GM19240 (cell line): ENCODE measurements around the gene CACNA1C.

Experiments
- DNase-seq: peaks from one replicate; pipeline ENCODE4 v3.0.0; 2011; ENCODE audit warnings: low spot score; ENCODE audit not compliant: insufficient read length

Gene CACNA1C

DNA sequence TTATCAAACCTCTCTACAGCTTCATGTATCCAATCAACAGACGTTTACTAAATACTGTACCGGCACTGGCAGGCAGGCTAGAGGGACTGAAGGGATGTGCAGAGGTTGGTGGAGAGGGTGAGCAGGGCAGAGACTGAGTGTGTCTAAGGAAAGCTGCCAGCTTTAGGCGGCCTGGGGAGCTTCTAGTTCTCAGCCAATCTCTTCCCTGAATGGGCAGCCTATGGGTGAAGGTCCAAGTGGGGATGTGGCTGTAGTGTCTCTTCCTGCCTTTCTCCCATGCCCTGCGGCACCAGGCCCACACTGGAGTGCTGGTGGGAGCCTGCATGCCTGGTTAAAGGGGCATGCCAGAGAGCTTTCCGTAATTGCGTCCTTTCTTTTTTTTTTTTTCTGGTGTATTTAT, 239.8 kb downstream of the CACNA1C start:
- DNase-seq, result no peak

DNA sequence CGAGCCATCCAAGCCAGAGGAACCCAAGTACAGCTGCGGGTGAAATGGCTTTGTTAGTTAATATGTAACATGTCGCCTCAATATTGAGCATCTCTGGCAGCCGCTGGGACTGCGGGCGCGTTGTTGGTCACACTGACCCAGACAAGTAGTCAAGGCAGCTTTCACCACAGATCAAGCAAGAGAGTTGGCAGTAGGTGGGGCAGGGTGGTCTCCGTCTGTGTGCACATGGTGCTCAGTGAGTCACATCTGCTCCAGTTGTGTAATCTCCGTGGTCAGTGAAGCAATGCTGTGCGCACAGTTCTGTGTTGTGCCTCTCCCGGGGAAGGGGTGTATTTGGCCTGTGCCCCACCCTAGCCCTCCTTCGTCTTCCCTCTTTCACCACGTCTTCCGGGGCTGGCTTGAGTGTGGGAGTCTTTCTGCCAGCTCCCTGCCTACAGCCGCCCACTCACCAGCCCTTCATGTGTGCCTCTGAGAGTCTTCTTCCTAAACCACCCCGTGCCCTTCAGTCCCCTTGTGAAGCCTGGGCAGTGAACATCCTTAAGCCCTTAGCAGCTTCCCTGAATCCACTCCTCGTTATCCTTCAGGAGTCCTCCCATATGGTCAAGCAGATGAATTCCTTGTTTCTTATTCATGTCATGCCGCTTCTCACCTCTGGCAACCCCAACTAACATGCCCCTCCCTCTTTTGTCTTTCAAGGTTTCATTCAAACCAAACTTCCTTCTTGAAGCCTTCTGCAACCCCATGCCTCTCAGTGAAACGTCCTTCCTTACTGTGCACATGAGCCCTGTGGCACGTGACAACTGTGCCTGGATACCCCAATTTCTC, 242.1 kb downstream of the CACNA1C start:
- no peak for DNase-seq

DNA sequence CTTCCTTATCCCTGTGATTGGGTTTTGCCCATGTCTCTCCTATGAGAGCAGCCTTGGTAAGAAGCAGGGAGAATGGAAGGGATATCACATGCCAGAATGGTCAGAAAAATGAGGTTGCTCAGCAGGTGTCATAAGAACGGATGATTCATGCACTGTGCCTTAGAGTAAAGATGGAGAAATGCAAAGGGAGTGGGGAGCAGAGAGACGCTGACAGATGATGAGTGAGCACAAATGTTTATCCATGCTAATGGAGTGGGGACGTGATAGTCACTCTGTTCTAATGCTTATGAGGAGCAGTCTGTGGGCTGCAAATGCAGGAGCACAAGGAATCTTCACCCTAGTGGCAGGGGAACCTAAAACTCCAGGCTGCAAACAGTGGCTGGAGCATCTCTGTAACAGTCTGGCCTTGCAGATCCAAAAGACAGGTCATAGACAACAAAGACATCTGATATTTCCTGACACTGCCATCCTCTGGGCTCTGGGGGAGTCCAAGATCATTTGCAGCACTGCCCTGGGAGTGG, 243.2 kb downstream of the CACNA1C start:
- DNase-seq, result no peak

DNA sequence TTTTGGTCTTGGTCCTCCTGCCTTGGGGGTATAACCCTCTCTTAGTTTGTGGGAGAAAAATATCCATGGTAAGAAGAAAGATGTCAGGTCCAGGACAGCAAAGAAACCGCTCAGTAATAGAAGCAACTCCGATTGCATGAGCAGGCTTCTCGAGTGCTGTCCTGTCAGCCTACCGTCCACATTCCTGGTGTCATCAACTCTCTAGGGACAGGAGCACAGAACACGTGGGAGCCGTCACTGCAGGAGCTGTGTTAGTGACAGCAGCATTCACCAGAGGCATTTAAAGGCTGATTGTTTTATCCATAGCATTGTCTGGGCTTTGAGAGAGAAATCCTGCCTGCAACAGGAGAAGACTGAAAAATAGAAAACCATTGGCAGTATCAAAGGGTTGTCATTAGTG, 244.2 kb downstream of the CACNA1C start:
- no peak for DNase-seq

DNA sequence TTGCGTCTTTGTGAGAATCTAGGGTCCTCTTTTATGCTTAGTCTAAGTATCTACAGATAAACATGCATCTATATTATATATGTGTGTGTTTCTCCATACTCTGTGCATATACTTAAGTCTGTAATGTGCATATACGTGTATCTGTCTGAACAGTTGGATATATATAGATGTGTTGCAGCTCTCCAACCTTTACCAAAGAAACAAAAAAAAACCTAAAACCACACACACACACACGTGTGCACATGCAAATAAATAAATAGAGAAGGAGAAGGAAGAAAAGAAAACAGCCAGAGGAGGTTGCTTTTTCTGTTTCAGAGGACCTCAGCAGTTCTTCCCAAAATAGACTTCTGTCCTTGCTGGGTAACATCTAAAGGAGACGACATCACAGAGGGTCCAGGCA, 244.9 kb downstream of the CACNA1C start:
- no peak for DNase-seq

DNA sequence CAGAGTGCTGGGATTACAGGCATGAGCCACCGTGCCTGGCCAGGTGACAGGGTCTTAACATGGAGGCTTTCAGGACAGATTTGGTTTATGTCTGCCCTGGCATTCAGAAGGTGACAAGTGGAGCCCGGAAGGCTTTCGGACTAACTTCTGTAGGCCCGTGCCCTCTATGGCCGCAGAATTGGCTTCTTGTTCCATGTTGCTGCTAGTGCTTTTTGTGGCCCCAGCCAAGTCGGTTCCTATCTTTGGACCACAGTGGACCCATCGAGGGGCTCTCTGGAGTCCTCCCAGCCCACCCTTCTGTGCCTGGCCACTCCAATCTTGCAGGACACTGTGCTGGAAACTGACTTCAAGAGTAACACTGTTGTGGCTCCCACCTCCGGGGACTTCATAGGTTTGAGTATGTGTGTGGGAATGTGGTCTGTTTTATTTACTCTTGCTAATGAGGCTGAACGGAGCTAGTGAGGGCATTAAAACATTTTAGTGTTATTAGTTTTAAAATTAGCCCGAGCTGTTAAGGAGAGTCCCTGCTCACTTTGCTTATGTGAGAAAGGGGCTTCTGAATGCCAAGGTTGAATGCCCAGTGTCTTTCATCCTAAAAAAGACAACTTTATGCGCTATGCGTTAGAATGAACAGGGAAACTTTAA, 245.9 kb downstream of the CACNA1C start:
- no peak for DNase-seq

DNA sequence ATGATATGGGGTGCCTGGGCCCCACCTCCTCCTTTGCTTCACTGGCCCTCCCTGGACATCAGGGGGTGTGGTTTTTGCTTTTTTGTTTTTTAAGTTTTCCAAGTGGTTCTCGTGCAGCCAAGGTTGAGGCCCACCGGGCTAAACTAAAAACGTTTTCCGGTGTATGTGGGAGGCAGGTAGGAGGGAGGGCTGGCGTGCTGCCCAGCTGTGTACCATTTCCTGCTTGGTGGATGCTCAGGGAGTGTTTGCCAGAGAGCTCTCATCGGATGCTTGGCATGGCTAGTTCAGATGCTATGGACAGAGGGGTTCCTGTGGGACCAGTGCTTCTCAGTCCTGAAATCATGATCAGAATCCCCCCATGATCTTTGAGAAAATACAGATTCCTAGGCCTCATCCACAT, 246.4 kb downstream of the CACNA1C start:
- DNase-seq, result no peak

DNA sequence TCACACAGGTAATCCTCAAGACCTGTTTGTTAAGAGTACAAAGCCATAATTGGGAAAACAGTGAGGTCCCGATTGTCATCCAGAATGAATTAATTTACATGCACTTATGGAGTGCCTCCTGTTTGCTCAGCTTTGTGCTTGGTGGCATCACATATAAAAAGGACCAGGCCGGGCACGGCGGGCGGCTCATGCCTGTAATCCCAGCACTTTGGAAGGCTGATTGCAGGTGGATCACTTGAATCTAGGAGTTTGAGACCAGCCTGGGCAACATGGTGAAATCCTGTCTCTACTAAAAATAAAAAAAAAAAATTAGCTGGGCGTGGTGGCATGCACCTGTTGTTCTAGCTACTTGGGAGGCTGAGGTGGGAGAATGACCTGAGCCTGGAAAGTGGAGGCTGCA, 247.4 kb downstream of the CACNA1C start:
- DNase-seq, result no peak

DNA sequence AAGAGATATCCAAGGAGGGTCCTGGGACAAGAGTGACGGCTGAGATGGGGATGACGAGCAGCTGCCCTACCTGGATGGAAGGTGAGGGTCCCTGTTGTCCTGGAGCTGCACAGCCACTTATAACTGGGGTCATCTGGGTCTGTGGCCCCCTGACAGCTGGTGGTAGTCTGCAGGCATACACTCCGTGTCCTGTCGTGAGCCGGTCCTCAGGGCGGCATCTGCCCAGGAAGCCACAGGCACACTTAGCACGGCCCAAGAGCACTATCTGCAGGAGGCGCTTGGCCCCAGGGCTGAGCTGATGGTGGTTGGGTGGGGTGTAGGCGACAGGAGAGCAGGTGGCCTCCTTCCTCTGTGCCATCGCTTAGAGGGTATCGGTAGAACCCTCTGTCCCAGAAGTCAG, 248.1 kb downstream of the CACNA1C start:
- no peak for DNase-seq

DNA sequence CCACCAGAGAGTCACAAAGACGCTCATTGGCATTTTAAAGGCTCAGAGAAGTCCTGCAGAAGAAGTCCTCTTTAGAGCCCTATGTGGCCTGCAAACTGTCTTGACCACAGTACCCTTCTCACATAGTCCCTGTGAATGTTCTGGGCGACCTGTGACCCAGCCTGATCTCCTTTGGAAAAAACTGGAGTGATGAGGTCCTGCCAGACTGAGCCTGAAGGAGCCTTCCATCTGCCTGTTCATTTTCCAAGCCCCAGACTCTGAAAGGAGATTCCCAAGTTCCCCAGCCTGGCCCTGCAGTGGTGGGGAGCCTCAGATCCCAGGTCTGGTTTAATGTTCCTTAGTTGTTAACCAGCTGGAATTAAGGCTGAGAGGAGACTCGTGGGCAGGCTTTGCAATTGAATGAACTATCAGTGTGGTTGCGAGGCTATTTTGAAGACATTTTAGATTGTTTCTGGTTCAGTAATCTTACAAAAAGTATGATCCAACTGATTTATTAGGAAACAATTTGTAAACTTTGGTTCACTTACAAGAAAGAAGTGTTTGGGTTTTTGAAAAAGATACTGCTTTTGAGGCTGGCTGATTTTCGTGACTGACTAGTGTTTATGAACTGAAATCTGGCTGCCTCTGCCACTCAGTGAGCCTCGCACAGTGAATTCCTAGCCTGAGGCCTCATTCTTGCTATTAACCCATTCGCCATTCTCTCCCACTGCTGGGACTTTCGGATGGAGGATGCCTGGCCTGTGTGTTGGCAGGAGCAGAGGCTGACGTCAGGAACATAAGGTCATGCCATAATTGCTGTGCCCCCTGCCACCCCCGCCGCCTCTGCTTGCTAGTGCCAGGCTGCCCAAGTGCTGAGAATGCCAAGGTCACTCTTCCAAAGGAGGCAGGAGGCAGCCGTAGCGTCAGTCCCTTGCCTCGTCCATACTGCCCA, 249.0 kb downstream of the CACNA1C start:
- no peak for DNase-seq

DNA sequence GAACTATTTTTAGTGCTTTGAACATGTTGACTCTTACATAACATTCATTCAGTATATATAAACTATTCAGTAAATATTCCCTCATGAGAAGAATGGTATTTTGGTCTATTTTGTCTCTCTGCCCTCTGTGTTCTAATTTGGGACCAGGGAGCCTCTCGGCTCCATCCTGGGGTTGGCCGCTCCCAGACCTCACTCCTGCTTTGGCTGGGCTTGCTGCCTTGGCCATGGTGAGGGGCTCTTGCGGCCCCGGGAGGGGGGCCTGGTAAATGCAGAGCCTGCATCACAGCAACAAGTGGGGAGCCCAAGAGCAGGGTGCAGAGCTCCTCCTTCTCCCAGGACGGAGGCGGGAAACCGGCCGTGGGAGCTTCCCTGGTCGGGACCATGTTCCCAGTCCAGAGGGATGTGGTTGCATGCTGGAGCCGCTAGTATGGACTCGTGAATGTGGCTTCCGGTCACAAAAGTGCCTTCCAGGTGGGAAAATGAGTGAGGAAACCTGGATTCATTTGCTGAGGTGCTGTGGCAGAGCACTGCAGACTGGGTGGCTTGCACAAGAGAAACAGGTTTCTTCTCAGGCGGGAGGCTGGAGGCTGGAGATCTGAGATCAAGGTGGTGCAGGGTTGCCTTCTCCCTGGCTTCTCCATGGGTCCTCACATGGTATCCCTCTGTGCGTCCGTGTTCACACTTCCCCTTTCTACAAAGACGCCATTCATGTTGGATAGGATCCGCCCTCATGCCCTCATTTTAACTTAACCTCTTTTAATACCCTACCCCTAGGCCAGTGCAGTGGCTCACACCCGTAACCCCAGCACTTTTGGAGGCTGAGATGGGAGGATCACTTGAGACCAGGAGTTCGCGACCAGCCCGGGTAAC, 250.2 kb downstream of the CACNA1C start:
- no peak for DNase-seq

DNA sequence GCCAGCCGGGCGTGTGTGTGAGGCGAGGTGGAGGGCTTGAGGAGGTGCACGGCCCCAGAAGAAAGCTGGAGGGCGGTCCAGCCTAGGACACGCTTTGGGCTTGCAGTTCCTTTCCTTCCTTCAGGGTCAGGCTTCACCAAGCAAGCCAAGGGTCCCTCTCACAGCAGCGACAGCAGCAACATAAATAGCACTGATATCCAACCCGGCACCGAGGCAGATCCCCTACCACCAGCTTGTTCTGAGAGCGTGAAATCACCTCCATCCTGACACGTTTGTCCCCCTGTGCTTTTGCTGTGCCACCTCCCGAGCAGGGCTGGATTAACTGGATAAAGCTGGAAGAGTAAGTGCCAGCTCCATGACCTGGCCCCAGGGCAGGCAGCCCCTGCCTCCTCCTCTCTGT, 251.4 kb downstream of the CACNA1C start:
- no peak for DNase-seq

DNA sequence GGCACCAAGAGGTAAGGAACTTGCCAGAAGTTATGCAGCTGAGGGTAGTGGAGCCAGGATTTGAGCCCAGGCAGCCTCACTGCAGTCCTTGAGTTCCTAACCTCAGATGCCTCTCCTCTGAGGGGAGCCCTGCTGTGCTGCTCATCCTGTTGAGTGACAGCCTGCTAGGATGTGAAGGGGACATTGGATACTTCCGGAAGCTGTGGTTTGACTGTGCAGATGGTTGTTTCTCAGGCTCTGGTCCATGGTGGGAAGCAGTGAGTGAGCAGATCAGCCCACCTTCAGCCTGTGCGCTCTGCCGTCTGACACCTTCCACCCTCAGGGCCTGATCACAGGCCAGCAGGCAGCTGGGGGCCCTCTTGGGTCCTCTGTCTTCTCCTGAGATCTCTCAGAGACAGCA, 253.2 kb downstream of the CACNA1C start:
- no peak for DNase-seq

DNA sequence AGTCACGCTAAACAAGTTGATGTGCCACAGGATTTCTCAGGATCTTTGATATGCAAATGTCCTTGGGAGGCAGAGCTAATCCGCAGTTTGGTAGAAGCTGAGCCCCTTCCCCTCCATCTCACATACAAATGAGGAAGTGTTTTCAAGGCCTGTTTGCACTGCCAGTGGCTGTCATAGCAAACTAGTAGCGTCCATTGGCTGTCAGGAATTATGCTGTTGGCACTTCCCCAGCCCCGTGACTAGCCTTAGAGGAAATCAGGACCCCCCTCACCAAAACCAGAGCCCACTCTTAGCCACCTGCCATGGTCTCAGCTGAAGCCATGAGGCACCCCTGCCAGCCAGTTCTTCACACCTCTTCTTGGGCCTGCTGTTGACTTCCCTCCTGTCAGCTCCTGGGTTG, 253.9 kb downstream of the CACNA1C start:
- DNase-seq, result no peak

DNA sequence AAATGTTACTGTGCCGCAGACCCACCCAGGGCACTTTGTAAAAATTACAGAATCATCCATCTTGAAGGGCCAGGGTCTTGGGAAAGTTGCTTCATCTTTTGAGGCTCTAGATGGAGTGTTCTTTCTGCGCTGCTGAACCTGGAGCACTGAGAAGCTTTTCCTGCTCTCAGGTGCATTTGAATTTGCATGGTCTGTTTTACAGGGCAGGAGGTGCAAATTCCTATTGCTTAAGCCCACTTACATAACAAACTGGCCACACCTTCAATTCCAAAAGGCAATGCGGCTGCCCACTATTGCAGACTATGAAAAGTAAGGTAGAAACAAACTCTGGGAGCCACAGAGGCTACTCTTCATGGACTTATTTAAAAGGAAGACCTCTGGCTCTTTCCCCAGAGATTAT, 254.8 kb downstream of the CACNA1C start:
- no peak for DNase-seq

DNA sequence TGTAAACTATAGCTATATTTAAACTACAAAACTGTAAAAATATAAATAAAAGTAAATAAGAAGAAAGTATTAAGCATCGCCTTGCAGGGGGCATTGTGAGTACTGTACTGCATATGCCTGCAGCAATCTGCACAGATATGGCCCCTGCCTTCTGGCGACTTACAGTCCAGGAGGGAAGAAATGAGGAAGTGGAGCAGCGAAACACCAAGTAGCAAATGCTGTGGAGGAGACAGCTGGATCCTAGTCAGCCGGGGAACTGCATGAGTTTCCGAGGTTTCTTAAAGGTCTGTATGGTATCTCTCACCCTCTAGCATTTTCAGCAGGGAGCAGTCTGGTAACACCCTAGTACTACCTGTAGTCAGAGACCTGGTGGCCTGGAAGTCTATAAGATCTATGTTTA, 256.9 kb downstream of the CACNA1C start:
- no peak for DNase-seq

DNA sequence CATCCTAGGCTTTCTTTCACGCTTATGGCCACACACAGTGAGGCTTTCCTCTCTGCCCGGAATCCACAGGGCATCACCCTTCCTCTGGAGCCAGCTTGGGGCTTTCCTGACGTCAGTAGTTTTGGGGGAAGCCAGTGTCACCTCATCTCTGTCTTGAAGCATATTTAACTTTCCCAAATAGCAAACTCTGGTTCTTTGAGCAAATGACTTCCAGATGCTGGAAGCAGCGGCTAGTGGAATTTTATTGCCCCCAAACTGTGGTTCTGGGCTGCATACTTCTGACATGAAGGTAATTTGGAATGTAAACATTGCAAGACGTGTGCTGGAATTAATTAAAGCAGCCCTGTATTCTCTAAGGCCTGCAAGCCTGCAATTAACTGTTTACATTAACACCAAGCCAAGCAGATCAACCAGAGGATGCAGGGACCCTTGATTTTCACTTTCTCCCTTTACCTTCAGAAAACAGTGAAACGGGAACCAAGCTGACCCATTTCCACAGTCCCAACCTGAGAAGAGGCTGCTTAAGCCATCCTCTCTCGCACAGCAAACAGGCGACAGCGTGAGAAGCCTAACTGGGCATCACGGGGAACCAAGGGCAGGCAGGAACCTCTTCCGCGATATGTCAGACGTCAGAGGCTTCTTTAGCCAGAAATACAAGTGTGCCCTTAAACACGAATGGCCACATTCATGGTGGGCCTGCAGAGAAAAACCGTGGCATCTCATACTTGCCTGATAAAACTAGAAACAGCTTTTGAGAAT, 258.4 kb downstream of the CACNA1C start:
- no peak for DNase-seq

DNA sequence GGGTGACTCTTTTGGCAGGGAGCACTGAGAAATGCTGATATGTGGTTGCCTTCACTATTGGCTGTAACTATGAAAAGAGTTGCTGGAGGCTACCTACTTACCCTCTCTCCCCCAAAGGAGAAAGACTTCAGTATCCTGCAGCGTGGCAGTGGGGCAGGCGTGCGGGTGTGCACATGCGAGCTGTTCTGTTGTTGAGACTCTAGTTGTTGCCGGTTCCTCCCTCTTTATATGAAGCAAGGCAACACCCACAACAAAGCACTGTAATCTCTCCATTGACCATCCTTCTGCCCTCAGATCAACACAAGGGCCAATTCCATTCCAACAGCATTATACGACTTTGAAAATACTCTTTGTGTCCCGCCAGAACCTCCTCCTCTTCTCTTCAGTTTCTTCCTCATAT, 259.4 kb downstream of the CACNA1C start:
- DNase-seq, result no peak

DNA sequence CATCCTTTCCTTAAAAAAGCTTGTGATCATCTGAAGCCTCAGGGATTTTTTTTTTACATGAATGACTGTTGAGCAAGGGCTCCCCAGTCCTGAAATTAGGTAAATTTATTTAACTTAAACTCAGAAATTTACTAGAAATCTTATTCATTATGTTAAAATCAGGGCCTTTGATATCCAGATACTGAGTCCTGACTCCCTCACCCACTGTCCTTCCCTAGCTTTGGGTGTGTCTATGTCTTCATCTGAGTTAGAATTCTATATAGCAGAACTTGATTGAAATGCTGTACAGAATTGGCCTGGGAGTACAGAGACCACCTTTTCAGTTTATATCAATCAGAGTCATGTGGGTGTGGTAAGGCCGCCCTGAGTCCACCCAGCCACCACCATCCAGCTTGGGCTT, 260.0 kb downstream of the CACNA1C start:
- no peak for DNase-seq

DNA sequence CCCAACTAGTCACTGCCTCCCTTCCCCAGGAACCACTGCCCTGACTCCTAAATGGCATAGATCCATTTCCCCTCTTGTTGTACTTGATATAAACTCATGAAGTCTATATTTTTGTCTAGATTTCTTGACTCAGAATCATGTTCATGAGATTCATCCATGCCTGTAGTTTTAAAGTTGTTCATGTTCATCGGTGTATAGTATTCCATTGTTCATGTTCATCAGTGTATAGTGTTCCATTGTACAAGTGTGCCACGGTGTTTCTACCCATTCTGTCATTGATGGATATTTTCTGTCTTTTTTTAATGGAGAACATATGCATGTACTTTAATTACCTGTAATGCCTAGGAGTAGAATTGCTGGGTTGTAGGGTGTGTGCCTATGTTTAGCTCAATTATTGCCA, 261.7 kb downstream of the CACNA1C start:
- DNase-seq, result no peak
